ENCODE results near the gene KIF6. TPM values are rescaled to one million over a fixed set of nuclear protein-coding genes. Genes with fewer than 3 reads are reported as not detected.
"Not testable (repeated sequence)": the region's sequence is repeated elsewhere in the genome, so short reads cannot be mapped to it uniquely, and the experiment has no call there.

KIF6 gene
- total and polyA plus RNA-seq, 4 experiments from 2014 or later, result not detected

- H3K27me3 Mint-ChIP-seq, result no peaks in the 10 kb centered on the region
- Histone ChIP-seq H3K4me3 (ENCODE audit: low read length in 2 of 2) (no peak overlapping the region), H3K27me3 (ENCODE audit: insufficient read depth, low read length) (no peaks in the 10 kb centered on the region), H3K27ac (ENCODE audit: low read depth, low read length) (no peak overlapping the region), H3K9me3 (ENCODE audit: control insufficient read depth in 1 of 2, low read length in 2 of 2) (no peaks in the 10 kb centered on the region), H3K4me1 (ENCODE audit: insufficient read depth, low read length) (no peaks in the 10 kb centered on the region), H3K36me3 (ENCODE audit: insufficient read depth, low read length) (no peaks in the 10 kb centered on the region)
- H3K36me3 Mint-ChIP-seq, result no peaks in the 10 kb centered on the region
- no peaks in the 10 kb centered on the region for H3K4me1 Mint-ChIP-seq
- no peak for DNase-seq
- H3K27ac Mint-ChIP-seq, result no peak overlapping the region
- H3K4me3 Mint-ChIP-seq, result no peak overlapping the region
- intact Hi-C loops (cut with micrococcal nuclease), result no loop called here
- ChIA-PET POLR2A (ENCODE audit: partially characterized antibody) (no interaction called here), CTCF (ENCODE audit: partially characterized antibody) (no interaction called here)
- peaks cover 0 to 8% (median under 1%) of the 10 kb centered on the region in 8 donors for H3K9me3 Mint-ChIP-seq
Measured at GRCh38 chr6:39746795-39747194, 21.6 kb upstream of the KIF6 start.

- CTCF ChIA-PET (ENCODE audit: partially characterized antibody), result no interaction called here
- H3K4me3 Mint-ChIP-seq, result no peak overlapping the region
- Histone ChIP-seq H3K27me3 (ENCODE audit: insufficient read depth, low read length) (no peaks in the 10 kb centered on the region), H3K4me1 (ENCODE audit: insufficient read depth, low read length) (no peaks in the 10 kb centered on the region), H3K4me3 (ENCODE audit: low read length in 2 of 2) (no peak overlapping the region), H3K36me3 (ENCODE audit: insufficient read depth, low read length) (no peaks in the 10 kb centered on the region), H3K27ac (ENCODE audit: low read depth, low read length) (no peak overlapping the region), H3K9me3 (ENCODE audit: control insufficient read depth in 1 of 2, low read length in 2 of 2) (no peaks in the 10 kb centered on the region)
- H3K27ac Mint-ChIP-seq, result no peak overlapping the region
- peaks cover 8% of the 10 kb centered on the region in 2 donors for H3K27me3 Mint-ChIP-seq
- intact Hi-C loops (cut with micrococcal nuclease), result no loop called here
- POLR2A ChIA-PET (ENCODE audit: partially characterized antibody), result no interaction called here
- no peaks in the 10 kb centered on the region for H3K4me1 Mint-ChIP-seq
- H3K9me3 Mint-ChIP-seq, result peaks cover 0 to 9% (median 4%) of the 10 kb centered on the region in 8 donors
- no peak for DNase-seq
- no peaks in the 10 kb centered on the region for H3K36me3 Mint-ChIP-seq
Measured at GRCh38 chr6:39733704-39734103, 8.5 kb upstream of the KIF6 start.

GRCh38 chr6:39731565-39731964 is 6.4 kb upstream of the KIF6 start:
- H3K4me1 Mint-ChIP-seq, result no peaks in the 10 kb centered on the region
- H3K36me3 ChIP-seq (ENCODE audit: insufficient read depth, low read length), result no peaks in the 10 kb centered on the region

GRCh38 chr6:39729945-39730344 is 4.7 kb upstream of the KIF6 start:
- intact Hi-C loops (cut with micrococcal nuclease), result loop anchor here (5.0 to 10.0 kb wide), 2 partner anchors 615 to 897 kb away; partner anchors contain the start of gene SAYSD1
- H3K27ac ChIP-seq (ENCODE audit: low read depth, low read length), result no peak overlapping the region
- DNase-seq, result no peak
- H3K9me3 ChIP-seq (ENCODE audit: control insufficient read depth in 1 of 2, low read length in 2 of 2), result no peaks in the 10 kb centered on the region
- no peaks in the 10 kb centered on the region for H3K4me1 ChIP-seq (ENCODE audit: insufficient read depth, low read length)
- H3K27me3 ChIP-seq (ENCODE audit: insufficient read depth, low read length), result no peaks in the 10 kb centered on the region
- Mint-ChIP-seq H3K4me3 (no peak overlapping the region), H3K9me3 (peaks cover 0 to 6% (median 1%) of the 10 kb centered on the region in 8 donors), H3K36me3 (no peaks in the 10 kb centered on the region), H3K27me3 (peaks cover 6 to 8% of the 10 kb centered on the region in 2 donors), H3K27ac (no peak overlapping the region), H3K4me1 (peaks cover 0 to 4% (median 0%) of the 10 kb centered on the region in 4 donors)
- ChIA-PET POLR2A (ENCODE audit: partially characterized antibody) (interaction anchor here (0.6 kb wide), 1 partner anchor 25 kb away, joined by 3 read pairs; no protein-coding TSS in a partner anchor), CTCF (ENCODE audit: partially characterized antibody) (no interaction called here)
- no peak overlapping the region for H3K4me3 ChIP-seq (ENCODE audit: low read length in 2 of 2)
- no peaks in the 10 kb centered on the region for H3K36me3 ChIP-seq (ENCODE audit: insufficient read depth, low read length)

More at GRCh38 chr6:39731565-39731964, 6.4 kb upstream of the KIF6 start:
- ChIA-PET CTCF (ENCODE audit: partially characterized antibody) (no interaction called here), POLR2A (ENCODE audit: partially characterized antibody) (no interaction called here)
- DNase-seq, result no peak
- intact Hi-C loops (cut with micrococcal nuclease), result no loop called here
- Histone ChIP-seq H3K4me1 (ENCODE audit: insufficient read depth, low read length) (no peaks in the 10 kb centered on the region), H3K27ac (ENCODE audit: low read depth, low read length) (no peak overlapping the region), H3K4me3 (ENCODE audit: low read length in 2 of 2) (no peak overlapping the region), H3K27me3 (ENCODE audit: insufficient read depth, low read length) (no peaks in the 10 kb centered on the region), H3K9me3 (ENCODE audit: control insufficient read depth in 1 of 2, low read length in 2 of 2) (no peaks in the 10 kb centered on the region)
- Mint-ChIP-seq H3K4me3 (no peak overlapping the region), H3K36me3 (no peaks in the 10 kb centered on the region), H3K27me3 (peaks cover 6 to 11% of the 10 kb centered on the region in 2 donors), H3K9me3 (peaks cover 0 to 4% (median 0%) of the 10 kb centered on the region in 8 donors), H3K27ac (no peak overlapping the region)

- no peaks in the 10 kb centered on the region for H3K36me3 Mint-ChIP-seq
- H3K27me3 Mint-ChIP-seq, result peaks cover 1 to 4% of the 10 kb centered on the region in 2 donors
- H3K27ac Mint-ChIP-seq, result no peak overlapping the region
- intact Hi-C loops (cut with micrococcal nuclease), result loop anchor here (5.0 to 10.0 kb wide), 2 partner anchors 611 to 902 kb away; partner anchors contain the start of gene SAYSD1
- Histone ChIP-seq H3K4me3 (ENCODE audit: low read length in 2 of 2) (peak overlapping the region; percentile 37 to 39), H3K36me3 (ENCODE audit: insufficient read depth, low read length) (no peaks in the 10 kb centered on the region), H3K9me3 (ENCODE audit: control insufficient read depth in 1 of 2, low read length in 2 of 2) (no peaks in the 10 kb centered on the region), H3K27ac (ENCODE audit: low read depth, low read length) (no peak overlapping the region), H3K4me1 (ENCODE audit: insufficient read depth, low read length) (no peaks in the 10 kb centered on the region), H3K27me3 (ENCODE audit: insufficient read depth, low read length) (no peaks in the 10 kb centered on the region)
- ChIA-PET CTCF (ENCODE audit: partially characterized antibody) (no interaction called here), POLR2A (ENCODE audit: partially characterized antibody) (no interaction called here)
- peaks cover 0 to 7% (median 4%) of the 10 kb centered on the region in 4 donors for H3K4me1 Mint-ChIP-seq
- peaks cover 0 to 10% (median 0%) of the 10 kb centered on the region in 8 donors for H3K9me3 Mint-ChIP-seq
- DNase-seq, result no peak
- peak overlapping the region in 7 of 8 donors; percentile 41 to 95 (median 92) for H3K4me3 Mint-ChIP-seq
Measured at GRCh38 chr6:39725632-39725997, 407 bp upstream of the KIF6 start.

- H3K4me1 ChIP-seq (ENCODE audit: insufficient read depth, low read length); H3K27me3 ChIP-seq (ENCODE audit: insufficient read depth, low read length); H3K27ac Mint-ChIP-seq; DNase-seq; CTCF ChIA-PET (ENCODE audit: partially characterized antibody); POLR2A ChIA-PET (ENCODE audit: partially characterized antibody); H3K4me1 Mint-ChIP-seq; H3K4me3 Mint-ChIP-seq; H3K9me3 ChIP-seq (ENCODE audit: control insufficient read depth in 1 of 2, low read length in 2 of 2); H3K4me3 ChIP-seq (ENCODE audit: low read length in 2 of 2); H3K9me3 Mint-ChIP-seq; H3K27me3 Mint-ChIP-seq; H3K36me3 ChIP-seq (ENCODE audit: insufficient read depth, low read length); H3K27ac ChIP-seq (ENCODE audit: low read depth, low read length); H3K36me3 Mint-ChIP-seq: not testable (repeated sequence)
- intact Hi-C loops (cut with micrococcal nuclease), result loop anchor here (10.0 kb wide), 1 partner anchor 609 kb away; the partner anchor contains the start of gene SAYSD1
Measured at GRCh38 chr6:39723350-39723749, 1.9 kb downstream of the KIF6 start.

- Mint-ChIP-seq H3K27ac (no peak overlapping the region), H3K36me3 (no peaks in the 10 kb centered on the region), H3K9me3 (peaks cover 0 to 4% (median 0%) of the 10 kb centered on the region in 8 donors), H3K4me3 (no peak overlapping the region), H3K27me3 (peaks cover 4 to 10% of the 10 kb centered on the region in 2 donors), H3K4me1 (no peaks in the 10 kb centered on the region)
- DNase-seq, result no peak
- Histone ChIP-seq H3K27me3 (ENCODE audit: insufficient read depth, low read length) (no peaks in the 10 kb centered on the region), H3K4me3 (ENCODE audit: low read length in 2 of 2) (no peak overlapping the region), H3K9me3 (ENCODE audit: control insufficient read depth in 1 of 2, low read length in 2 of 2) (no peaks in the 10 kb centered on the region), H3K27ac (ENCODE audit: low read depth, low read length) (no peak overlapping the region), H3K4me1 (ENCODE audit: insufficient read depth, low read length) (no peaks in the 10 kb centered on the region), H3K36me3 (ENCODE audit: insufficient read depth, low read length) (no peaks in the 10 kb centered on the region)
- ChIA-PET POLR2A (ENCODE audit: partially characterized antibody) (no interaction called here), CTCF (ENCODE audit: partially characterized antibody) (no interaction called here)
- intact Hi-C loops (cut with micrococcal nuclease), result no loop called here
Measured at GRCh38 chr6:39714802-39715201, 10.4 kb downstream of the KIF6 start.
